Keratinocyte (primary cell): ENCODE measurements around the gene NFIC. TPM values are rescaled to one million over a fixed set of nuclear protein-coding genes. Genes with fewer than 3 reads are reported as not detected.
A peak's percentile ranks its signal among the peaks of the same experiment; 100 is the strongest.

Experiments used
- DNase-seq: peaks from one replicate; pipeline ENCODE4 v3.0.0-alpha.2; 2011; ENCODE audit warnings: low read depth, missing footprints, low spot score
- FAIRE-seq: peaks from 2 replicates; lab custom pipeline; 2011; peaks lifted over from hg19 to GRCh38; lab: Jason Lieb, UNC
- H2AFZ ChIP-seq: 2 replicates; pipeline ENCODE4 v1.6.0; 2012; ENCODE audit warnings: low read length, control low read depth, inconsistent platforms; ENCODE audit not compliant: control insufficient read depth
- H3K27ac ChIP-seq: 2 replicates; pipeline ENCODE4 v1.5.1; 2011; ENCODE audit warnings: low read length; ENCODE audit not compliant: control insufficient read depth, insufficient read depth
- H3K27me3 ChIP-seq: 3 replicates; pipeline ENCODE4 v1.6.0; 2011; ENCODE audit warnings: low read length; ENCODE audit not compliant: control insufficient read depth, insufficient read depth; ENCODE audit errors: extremely low read depth
- H3K36me3 ChIP-seq, 2 experiments: 2 replicates in 1 of 2; 3 replicates in 1 of 2; pipeline ENCODE4 v1.5.1; 2011; ENCODE audit warnings: low read length in 2 of 2, mild to moderate bottlenecking in 1 of 2; ENCODE audit not compliant: control insufficient read depth in 2 of 2, insufficient read depth in 2 of 2; ENCODE audit errors: extremely low read depth in 1 of 2
- H3K4me1 ChIP-seq: 3 replicates; pipeline ENCODE4 v1.5.1; 2011; ENCODE audit warnings: low read length; ENCODE audit not compliant: control insufficient read depth, insufficient read depth; ENCODE audit errors: extremely low read depth
- H3K4me2 ChIP-seq: 3 replicates; pipeline ENCODE4 v1.6.0; 2011; ENCODE audit warnings: low read depth, low read length; ENCODE audit not compliant: control insufficient read depth, insufficient read depth; ENCODE audit errors: extremely low read depth
- H3K4me3 ChIP-seq, 3 experiments: fragments of 200-600 bp in 1 of 3; sonication (generic) in 1 of 3; 2 replicates in 2 of 3; 3 replicates in 1 of 3; pipeline ENCODE4 v1.5.1; 2011 to 2016; ENCODE audit warnings: low read length in 3 of 3, mild to moderate bottlenecking in 3 of 3, control low read depth in 2 of 3, inconsistent platforms in 1 of 3, low read depth in 1 of 3, mixed read lengths in 1 of 3, mixed run types in 1 of 3, moderate library complexity in 1 of 3; ENCODE audit not compliant: control insufficient read depth in 2 of 3, insufficient read depth in 2 of 3; ENCODE audit errors: extremely low read depth in 1 of 3
- H3K79me2 ChIP-seq: 2 replicates; pipeline ENCODE4 v1.6.0; 2012; ENCODE audit warnings: low read length; ENCODE audit not compliant: control insufficient read depth, insufficient read depth
- H3K9ac ChIP-seq: 3 replicates; pipeline ENCODE4 v1.6.0; 2011; ENCODE audit warnings: low read length; ENCODE audit not compliant: control insufficient read depth, insufficient read depth; ENCODE audit errors: extremely low read depth
- H3K9me1 ChIP-seq: 3 replicates; pipeline ENCODE4 v1.6.0; 2011; ENCODE audit warnings: low read length; ENCODE audit not compliant: control insufficient read depth, insufficient read depth; ENCODE audit errors: extremely low read depth
- H3K9me3 ChIP-seq: 2 replicates; pipeline ENCODE4 v1.5.1; 2012; ENCODE audit warnings: low read depth, low read length; ENCODE audit not compliant: control insufficient read depth
- H4K20me1 ChIP-seq: 3 replicates; pipeline ENCODE4 v1.6.0; 2011; ENCODE audit warnings: low read length; ENCODE audit not compliant: control insufficient read depth, insufficient read depth; ENCODE audit errors: extremely low read depth
- CTCF ChIP-seq, 3 experiments: IDR thresholded peaks in 1 of 3; conservative IDR thresholded peaks in 1 of 3; optimal IDR thresholded peaks in 1 of 3; 2 replicates in 2 of 3; 3 replicates in 1 of 3; pipeline versions ENCODE3 to v1.5.1; 2011; ENCODE audit warnings: low read length in 3 of 3, mild to moderate bottlenecking in 3 of 3, moderate library complexity in 2 of 3, control low read depth in 1 of 3, inconsistent platforms in 1 of 3; ENCODE audit not compliant: insufficient read depth in 2 of 3; ENCODE audit errors: extremely low read depth in 1 of 3
- EZH2 ChIP-seq: IDR thresholded peaks from one replicate; pipeline ENCODE4 v1.6.1; 2012; ENCODE audit warnings: inconsistent platforms, mild to moderate bottlenecking, low read length, moderate library complexity
- dilution Hi-C: fragments of 300-500 bp; cut with MboI; formaldehyde crosslinking; loops from one replicate; pipeline ENCODE4 v1.7.0; 2020; ENCODE audit warnings: low sequenced_read_pairs; ENCODE audit not compliant: extremely low pct_ligation_motif_present
- polyA plus RNA-seq, 5 experiments: library from polyadenylated mRNA; depleted of rRNA in 3 of 5; stranded (reverse) in 3 of 5; stranded (forward) in 1 of 5; unstranded in 1 of 5; fragments of >200 nt; gene quantifications; 1 replicate in 1 of 5; 2 replicates in 3 of 5; 3 replicates in 1 of 5; pipeline versions ENCODE4 v1.2.1 to v1.2.3, GENCODE V29; 2011 to 2012; ENCODE audit warnings: missing spikeins in 2 of 5, low read depth in 1 of 5, low replicate concordance in 1 of 5

The NFIC gene
- polyA plus RNA-seq, 1 donor (not counting 4 experiments of a cell fraction or from before 2014, with no cell fraction given) = 2.4 TPM

DNA sequence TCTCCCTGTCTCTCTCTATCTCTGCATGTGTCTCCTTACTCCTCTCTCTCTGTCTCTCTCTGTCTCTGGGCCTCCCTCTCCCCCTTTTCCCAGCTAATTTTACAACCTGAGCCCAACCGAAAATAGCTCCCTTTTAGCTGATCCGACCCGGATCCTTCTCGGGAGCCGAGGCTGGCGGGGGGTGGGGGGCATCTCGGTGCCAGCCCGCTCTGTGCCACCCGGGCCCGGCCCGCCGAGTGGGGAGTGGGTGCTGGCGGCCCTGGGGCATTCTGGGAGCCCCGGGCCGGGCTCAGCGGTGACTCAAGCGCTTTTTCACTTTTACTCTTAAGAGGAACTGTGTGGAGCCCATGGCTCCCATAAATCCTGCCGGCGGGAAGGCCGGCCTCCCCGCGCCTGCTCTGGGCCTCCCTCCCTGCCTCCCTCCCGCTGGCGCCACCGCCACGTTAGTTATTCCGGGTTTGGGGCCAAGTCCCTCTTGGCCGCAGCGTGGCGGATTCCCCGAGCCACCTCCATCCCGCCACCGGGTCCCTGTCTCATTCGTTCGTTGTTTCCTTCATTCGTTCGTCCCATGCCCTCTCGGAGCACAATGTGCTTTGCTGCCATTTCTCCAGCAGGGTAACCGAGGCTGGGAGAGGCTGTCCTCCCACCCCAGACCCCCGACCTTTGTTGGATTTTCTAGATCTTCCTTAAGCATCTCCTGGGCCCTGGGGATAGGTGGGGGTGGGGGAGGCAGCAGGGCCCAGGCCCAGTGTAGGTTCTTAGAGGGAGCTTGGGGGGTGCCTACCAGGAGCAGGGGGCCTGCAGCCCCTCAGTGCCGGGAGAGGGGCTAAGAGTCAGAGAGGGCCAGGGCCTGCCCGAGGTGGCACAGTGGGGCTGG is 3.2 kb downstream of the NFIC start:
- Histone ChIP-seq H3K27ac (peak overlapping the region; percentile 76), H3K79me2 (peaks cover 76% of the 10 kb centered on the region), H2AFZ (peak overlapping the region; percentile 57), H4K20me1 (peaks cover 10% of the 10 kb centered on the region), H3K9me1 (no peaks in the 10 kb centered on the region), H3K4me1 (peaks cover 35% of the 10 kb centered on the region), H3K4me3 (peak overlapping the region; percentile 83 to 88 (median 84)), H3K4me2 (peak overlapping the region; percentile 98), H3K9me3 (no peaks in the 10 kb centered on the region), H3K9ac (peak overlapping the region; percentile 87), H3K36me3 (peaks cover 0 to 2% of the 10 kb centered on the region in 2 experiments), H3K27me3 (no peaks in the 10 kb centered on the region)
- FAIRE-seq = no peak
- no peak for TF ChIP-seq EZH2
- peak in 1 of 3 experiments; percentile 1 for TF ChIP-seq CTCF (optimal IDR thresholded peaks at IDR 0.05 in 1 of 3, IDR thresholded peaks at IDR 0.05 in 1 of 3, conservative IDR thresholded peaks at IDR 0.05 in 1 of 3; ENCODE audit: extremely low read depth in 1 of 3, insufficient read depth in 2 of 3, low read length in 3 of 3)
- DNase-seq = no peak
- dilution Hi-C loops = no loop called here

DNA sequence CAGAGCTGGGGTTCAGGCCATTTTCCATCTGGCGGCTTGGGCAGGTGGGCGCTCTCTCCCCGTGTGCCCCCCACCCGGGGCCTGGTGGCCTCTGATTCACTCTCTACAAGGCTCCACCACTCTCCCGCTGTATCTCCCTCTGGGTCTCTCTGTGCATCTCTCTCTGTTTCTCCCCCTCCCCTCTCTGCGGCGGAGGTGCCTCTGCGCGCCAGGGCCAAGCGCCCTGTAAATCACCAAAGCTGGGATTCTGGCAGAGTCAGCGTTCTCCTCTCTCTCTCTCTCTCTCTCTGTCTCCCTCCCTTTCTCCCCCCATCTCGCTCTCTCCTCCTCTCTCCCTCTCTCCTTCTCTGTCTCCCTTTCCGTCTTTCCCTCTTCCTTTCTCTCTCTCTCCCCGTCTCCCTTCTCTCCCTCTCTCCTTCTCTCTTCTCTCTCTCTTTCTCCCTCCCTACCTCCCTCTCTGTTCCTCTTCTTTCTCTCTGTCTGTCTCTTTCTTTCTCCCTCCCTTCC is 3.9 kb downstream of the NFIC start:
- Histone ChIP-seq H3K27ac (peak overlapping the region; percentile 76), H3K4me3 (peak overlapping the region; percentile 83 to 88 (median 84)), H3K36me3 (peaks cover under 1 to 2% of the 10 kb centered on the region in 2 experiments), H4K20me1 (peaks cover 10% of the 10 kb centered on the region), H3K4me1 (peaks cover 34% of the 10 kb centered on the region), H3K27me3 (no peaks in the 10 kb centered on the region), H3K9me1 (no peaks in the 10 kb centered on the region), H3K9ac (peak overlapping the region; percentile 87), H3K4me2 (peak overlapping the region; percentile 98), H3K9me3 (no peaks in the 10 kb centered on the region), H3K79me2 (peaks cover 83% of the 10 kb centered on the region), H2AFZ (no peak overlapping the region)
- FAIRE-seq = no peak
- no peak for DNase-seq
- dilution Hi-C loops = no loop called here
- TF ChIP-seq EZH2 (no peak), CTCF (optimal IDR thresholded peaks at IDR 0.05 in 1 of 3, IDR thresholded peaks at IDR 0.05 in 1 of 3, conservative IDR thresholded peaks at IDR 0.05 in 1 of 3; ENCODE audit: extremely low read depth in 1 of 3, insufficient read depth in 2 of 3, low read length in 3 of 3) (no peak)
